ENCODE data around the gene KRTAP1-1. TPM values are rescaled to one million over a fixed set of nuclear protein-coding genes. Genes with fewer than 3 reads are reported as not detected.
"Not testable (repeated sequence)": the region's sequence is repeated elsewhere in the genome, so short reads cannot be mapped to it uniquely, and the experiment has no call there.

The KRTAP1-1 gene
- total RNA-seq, 1 experiment from 2014 or later = not detected

- DNase-seq (ENCODE audit: low read depth) = no peak
These were observed 16.3 kb upstream of the KRTAP1-1 start for GRCh38 chr17:41057547-41057946.

- not testable (repeated sequence) for DNase-seq (ENCODE audit: low read depth)
These were observed 13.9 kb upstream of the KRTAP1-1 start, which contains the start of gene KRTAP2-2 for GRCh38 chr17:41055130-41055529. Gene KRTAP2-2 (minus strand): TSS chr17:41055230. CDS start chr17:41055211, 19 bp downstream.

- not testable (repeated sequence) for DNase-seq (ENCODE audit: low read depth)
These were observed 13.3 kb upstream of the KRTAP1-1 start for GRCh38 chr17:41054556-41054955.

GRCh38 chr17:41054025-41054424 is 12.8 kb upstream of the KRTAP1-1 start:
- DNase-seq (ENCODE audit: low read depth) = no peak

GRCh38 chr17:41052566-41052965 is 11.3 kb upstream of the KRTAP1-1 start:
- peak; percentile 79 for DNase-seq (ENCODE audit: low read depth)

- DNase-seq (ENCODE audit: low read depth) = peak; percentile 96
These were observed 7.9 kb upstream of the KRTAP1-1 start for GRCh38 chr17:41049110-41049509.

- peak; percentile 94 for DNase-seq (ENCODE audit: low read depth)
These were observed 7.2 kb upstream of the KRTAP1-1 start for GRCh38 chr17:41048441-41048840.

- DNase-seq (ENCODE audit: low read depth) = not testable (repeated sequence)
These were observed 5.7 kb upstream of the KRTAP1-1 start, which contains the start of gene KRTAP2-1 for GRCh38 chr17:41046735-41047465. Gene KRTAP2-1 (minus strand): TSS chr17:41047316. CDS start chr17:41047267, 49 bp downstream.

GRCh38 chr17:41042953-41043352 is 1.7 kb upstream of the KRTAP1-1 start:
- DNase-seq (ENCODE audit: low read depth) = no peak

GRCh38 chr17:41037853-41038350 is 3.3 kb downstream of the KRTAP1-1 start:
- no peak for DNase-seq (ENCODE audit: low read depth)

- DNase-seq (ENCODE audit: low read depth) = not testable (repeated sequence)
These were observed 6.8 kb downstream of the KRTAP1-1 start, which contains the start of gene KRTAP1-3 for GRCh38 chr17:41034346-41034935. Gene KRTAP1-3 (minus strand): TSS chr17:41034874. CDS start chr17:41034821, 53 bp downstream.

GRCh38 chr17:41029633-41030245 is 11.5 kb downstream of the KRTAP1-1 start, which contains the start of gene KRTAP1-4:
Gene KRTAP1-4 (minus strand): TSS chr17:41030195. CDS start chr17:41030078, 117 bp downstream.
- DNase-seq (ENCODE audit: low read depth) = no peak

GRCh38 chr17:41026715-41027471 is 14.4 kb downstream of the KRTAP1-1 start, which contains the start of gene KRTAP1-5:
Gene KRTAP1-5 (minus strand): TSS chr17:41027208. CDS start chr17:41027155, 53 bp downstream.
- DNase-seq (ENCODE audit: low read depth) = peak; percentile 89

- no peak for DNase-seq (ENCODE audit: low read depth)
These were observed 16.6 kb downstream of the KRTAP1-1 start for GRCh38 chr17:41024697-41025096.

GRCh38 chr17:41020336-41020735 is 20.9 kb downstream of the KRTAP1-1 start:
- DNase-seq (ENCODE audit: low read depth) = peak; percentile 75

GRCh38 chr17:41019415-41019814 is 21.8 kb downstream of the KRTAP1-1 start:
- no peak for DNase-seq (ENCODE audit: low read depth)

- no peak for DNase-seq (ENCODE audit: low read depth)
These were observed 22.7 kb downstream of the KRTAP1-1 start for GRCh38 chr17:41018541-41018940.

- DNase-seq (ENCODE audit: low read depth) = no peak
These were observed 24.6 kb downstream of the KRTAP1-1 start for GRCh38 chr17:41016578-41017215.

GRCh38 chr17:41015454-41015853 is 25.8 kb downstream of the KRTAP1-1 start:
- DNase-seq (ENCODE audit: low read depth) = no peak

GRCh38 chr17:41013606-41014005 is 27.6 kb downstream of the KRTAP1-1 start:
- DNase-seq (ENCODE audit: low read depth) = peak; percentile 40

- DNase-seq (ENCODE audit: low read depth) = peak; percentile 68
These were observed 28.1 kb downstream of the KRTAP1-1 start for GRCh38 chr17:41013181-41013580.

Data from M059J (cell line).